HG03565 (cell line): ENCODE results near the gene GLI1.
A peak's percentile ranks its signal among the peaks of the same experiment; 100 is the strongest.
"Not testable (repeated sequence)": the region's sequence is repeated elsewhere in the genome, so short reads cannot be mapped to it uniquely, and the experiment has no call there.

Experiments used
- ATAC-seq: cut with Tn5 transposase; IDR thresholded peaks from one replicate; pipeline ENCODE4 v1.9.1; 2021; ENCODE audit warnings: mild to moderate bottlenecking, moderate library complexity; ENCODE audit not compliant: unreplicated experiment

GLI1 gene

GRCh38 chr12:57517718-57518117 lies 58.1 kb downstream of the GLI1 start:
- not testable (repeated sequence) for ATAC-seq

GRCh38 chr12:57518176-57518919 lies 58.8 kb downstream of the GLI1 start:
- ATAC-seq, result no peak

GRCh38 chr12:57518920-57519795 lies 59.6 kb downstream of the GLI1 start:
- no peak for ATAC-seq

GRCh38 chr12:57519796-57520052 lies 60.1 kb downstream of the GLI1 start:
- no peak for ATAC-seq

GRCh38 chr12:57520053-57520818 lies 60.7 kb downstream of the GLI1 start, which contains the start of gene DDIT3:
Gene DDIT3 (minus strand): TSS chr12:57520514. CDS start chr12:57517406, 3,108 bp downstream.
- peak; percentile 51 for ATAC-seq

- ATAC-seq, result no peak
Observed at GRCh38 chr12:57521525-57522010, 62.0 kb downstream of the GLI1 start.
